Kidney tubule cell (primary cell): Measurements from ENCODE around the gene HNRNPH2.

ENCODE experiments used
- DNase-seq: peaks from one replicate; pipeline ENCODE4 v3.0.0-alpha.2; 2018; ENCODE audit warnings: low spot score

The HNRNPH2 gene

DNA sequence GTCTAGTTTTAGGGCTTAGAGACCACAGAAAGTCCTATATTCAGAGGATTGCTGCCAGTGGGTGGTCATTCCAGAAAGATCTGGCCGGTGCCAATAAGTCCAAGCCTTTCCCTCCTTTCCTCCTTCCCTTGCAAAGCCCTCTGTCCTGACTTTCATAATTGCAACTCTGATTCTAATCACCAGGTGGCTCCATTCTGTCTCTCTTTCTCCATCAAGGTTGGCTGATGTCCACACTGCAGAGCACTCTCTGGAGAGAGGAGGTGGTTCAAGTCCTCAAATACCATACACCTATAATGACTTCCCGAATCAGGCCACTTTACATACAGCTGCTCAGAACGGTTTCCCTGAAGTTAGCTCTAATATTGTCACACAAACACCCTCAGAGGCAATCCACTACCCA, 54.9 kb downstream of the HNRNPH2 start:
- DNase-seq, result peak; percentile 26
